Measurements from ENCODE around the gene CEP95. TPM values are rescaled to one million over a fixed set of nuclear protein-coding genes. Genes with fewer than 3 reads are reported as not detected.

Gene CEP95
- total and polyA plus RNA-seq, 8 donors: 15.7 to 115 (median 53.6) TPM

- Histone ChIP-seq H3K9me3 (no peaks in the 10 kb centered on the region), H3K4me1 (no peaks in the 10 kb centered on the region), H3K27me3 (no peaks in the 10 kb centered on the region), H3K4me3 (no peak overlapping the region), H3K27ac (no peak overlapping the region), H3K36me3 (peaks cover 20 to 92% (median 89%) of the 10 kb centered on the region in 4 donors)
- TF ChIP-seq EP300 (IDR thresholded peaks at IDR 0.05) (no peak), POLR2A (IDR thresholded peaks at IDR 0.05) (no peak), CTCF (IDR thresholded peaks at IDR 0.05) (no peak), POLR2AphosphoS5 (IDR thresholded peaks at IDR 0.05) (no peak)
- DNase-seq: no peak
- intact Hi-C loops (cut with DNase I; ENCODE audit: low total_unique reads): no loop called here
These were observed 47.4 kb downstream of the CEP95 start for GRCh38 chr17:64554028-64554637.

DNA sequence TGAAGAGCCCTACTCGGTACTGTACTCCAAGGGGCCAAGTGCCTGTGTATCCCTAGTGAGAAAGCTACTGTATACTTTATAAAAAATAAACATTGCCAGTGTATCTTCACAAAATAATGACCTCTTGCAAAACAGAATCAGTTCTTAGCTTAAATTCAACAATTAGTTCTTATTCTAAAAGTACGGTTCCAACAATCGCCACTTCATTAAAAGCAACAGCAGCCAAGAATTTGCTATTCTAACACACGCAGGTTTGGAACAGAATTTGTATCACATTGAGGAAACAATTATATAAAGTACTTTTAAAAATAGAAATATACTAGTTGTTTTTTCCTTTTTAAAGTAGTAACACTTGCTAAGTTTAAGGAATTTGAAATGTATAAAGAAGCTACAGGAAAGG lies 48.5 kb downstream of the CEP95 start:
- Histone ChIP-seq H3K27me3 (no peaks in the 10 kb centered on the region), H3K4me3 (no peak overlapping the region), H3K27ac (no peak overlapping the region), H3K36me3 (peaks cover 24 to 94% (median 89%) of the 10 kb centered on the region in 4 donors), H3K4me1 (no peaks in the 10 kb centered on the region), H3K9me3 (no peaks in the 10 kb centered on the region)
- TF ChIP-seq CTCF (IDR thresholded peaks at IDR 0.05) (no peak), POLR2AphosphoS5 (IDR thresholded peaks at IDR 0.05) (no peak), EP300 (IDR thresholded peaks at IDR 0.05) (no peak), POLR2A (IDR thresholded peaks at IDR 0.05) (no peak)
- DNase-seq: no peak
- WGBS, 5 donors: 80 to 87% (median 84%) methylated on average over 4 of the region's 4 CpGs
- intact Hi-C loops (cut with DNase I; ENCODE audit: low total_unique reads): no loop called here

DNA sequence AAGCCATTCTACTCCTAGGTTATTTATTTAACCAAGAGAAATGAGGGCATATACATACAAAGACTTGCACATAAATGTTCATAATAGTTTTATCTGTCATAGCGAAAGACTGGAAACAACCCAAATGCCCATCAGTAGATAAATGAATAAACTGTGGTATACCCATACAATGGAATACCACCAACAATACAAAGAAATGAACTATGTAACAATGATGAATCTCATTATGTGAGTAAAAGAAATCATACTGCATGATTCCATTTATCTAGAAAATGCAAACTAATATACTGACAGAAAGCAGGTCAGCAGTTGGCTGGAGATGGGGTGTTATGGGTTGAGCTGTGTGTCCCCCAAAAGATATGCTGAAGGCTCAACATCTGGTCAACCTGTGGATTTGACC lies 57.3 kb downstream of the CEP95 start:
- H3K4me3 ChIP-seq: no peak overlapping the region
- H3K27me3 ChIP-seq: no peaks in the 10 kb centered on the region
- WGBS, 5 donors: 70 to 92% (median 76%) methylated on average over 1 of the region's 1 CpG
- H3K27ac ChIP-seq: no peak overlapping the region
- peaks cover 0 to 7% (median 5%) of the 10 kb centered on the region in 4 donors for H3K4me1 ChIP-seq
- TF ChIP-seq POLR2A (IDR thresholded peaks at IDR 0.05) (no peak), POLR2AphosphoS5 (IDR thresholded peaks at IDR 0.05) (no peak), EP300 (IDR thresholded peaks at IDR 0.05) (no peak), CTCF (IDR thresholded peaks at IDR 0.05) (no peak)
- H3K9me3 ChIP-seq: no peaks in the 10 kb centered on the region
- no peak for DNase-seq
- H3K36me3 ChIP-seq: peaks cover 37 to 86% (median 74%) of the 10 kb centered on the region in 4 donors
- intact Hi-C loops (cut with DNase I; ENCODE audit: low total_unique reads): no loop called here

DNA sequence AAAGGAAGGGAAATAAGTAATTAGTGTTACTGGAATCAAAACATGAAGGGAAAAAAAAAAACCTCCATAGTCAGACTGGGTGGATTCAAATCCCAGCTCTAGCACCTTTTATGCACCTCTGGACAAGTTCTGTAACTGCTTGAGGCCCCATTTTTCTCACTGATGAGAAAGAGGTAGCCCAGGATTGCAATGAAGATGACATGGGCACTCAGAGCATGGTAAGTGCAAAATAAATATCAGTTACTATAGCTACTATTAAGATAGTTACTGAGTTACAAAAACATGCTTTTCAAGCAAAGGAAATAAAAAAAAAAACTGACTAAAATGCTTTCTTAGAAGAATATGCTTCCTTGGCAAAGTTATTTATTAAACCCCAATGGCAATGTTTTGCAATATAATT lies 58.8 kb downstream of the CEP95 start:
- TF ChIP-seq POLR2AphosphoS5 (IDR thresholded peaks at IDR 0.05) (no peak), POLR2A (IDR thresholded peaks at IDR 0.05) (no peak), CTCF (IDR thresholded peaks at IDR 0.05) (no peak), EP300 (IDR thresholded peaks at IDR 0.05) (no peak)
- no peaks in the 10 kb centered on the region for H3K27me3 ChIP-seq
- H3K36me3 ChIP-seq: peaks cover 25 to 85% (median 72%) of the 10 kb centered on the region in 4 donors
- intact Hi-C loops (cut with DNase I; ENCODE audit: low total_unique reads): no loop called here
- H3K4me3 ChIP-seq: no peak overlapping the region
- peak in 1 of 2 donors; percentile 21 for DNase-seq
- H3K9me3 ChIP-seq: no peaks in the 10 kb centered on the region
- peaks cover 0 to 7% (median 5%) of the 10 kb centered on the region in 4 donors for H3K4me1 ChIP-seq
- no peak overlapping the region for H3K27ac ChIP-seq

Measured in stomach (tissue), 9 donors.